ENCODE data around the gene PAK6.

- TF ChIP-seq CTCF (IDR thresholded peaks at IDR 0.05) (no peak), POLR2A (IDR thresholded peaks at IDR 0.05) (no peak)
Measured at GRCh38 chr15:40283615-40284300, 44.9 kb downstream of the PAK6 start.
